Liver (tissue), 9 donors: ENCODE results near the gene RAB11FIP3. TPM values are rescaled to one million over a fixed set of nuclear protein-coding genes. Genes with fewer than 3 reads are reported as not detected.

ENCODE experiments used
- DNase-seq: peaks from one replicate; pipeline ENCODE4 v3.0.0-alpha.2; 2017; ENCODE audit warnings: low spot score
- H3K27ac ChIP-seq, 2 donors: one replicate each; pipeline ENCODE4 v1.7.0; 2013; ENCODE audit warnings: inconsistent platforms in 2 of 2, low read length in 2 of 2, control low read depth in 1 of 2, low read depth in 1 of 2, mild to moderate bottlenecking in 1 of 2
- H3K27me3 ChIP-seq, 4 donors: one replicate each; pipeline versions ENCODE4 v1.6.1 to v1.7.0; 2013; ENCODE audit warnings: low read length in 3 of 4, inconsistent platforms in 1 of 4, mild to moderate bottlenecking in 1 of 4, moderate library complexity in 1 of 4; ENCODE audit not compliant: control insufficient read depth in 4 of 4, insufficient read depth in 4 of 4
- H3K36me3 ChIP-seq, 4 donors: one replicate each; pipeline versions ENCODE4 v1.6.1 to v1.7.0; 2013; ENCODE audit warnings: low read length in 3 of 4, mild to moderate bottlenecking in 3 of 4, low read depth in 1 of 4, moderate library complexity in 1 of 4; ENCODE audit not compliant: control insufficient read depth in 4 of 4, insufficient read depth in 3 of 4
- H3K4me1 ChIP-seq, 4 donors: one replicate each; pipeline versions ENCODE4 v1.6.1 to v1.7.0; 2013; ENCODE audit warnings: low read length in 3 of 4, mild to moderate bottlenecking in 3 of 4, moderate library complexity in 1 of 4; ENCODE audit not compliant: control insufficient read depth in 4 of 4, insufficient read depth in 4 of 4
- H3K4me3 ChIP-seq, 3 donors: one replicate each; pipeline versions ENCODE4 v1.6.1 to v1.7.0; 2013; ENCODE audit warnings: low read length in 3 of 3, control low read depth in 1 of 3, low read depth in 1 of 3, mild to moderate bottlenecking in 1 of 3
- H3K9ac ChIP-seq, 2 donors: one replicate each; pipeline ENCODE4 v1.7.0; 2013; ENCODE audit warnings: low read length in 2 of 2, mild to moderate bottlenecking in 2 of 2, moderate library complexity in 2 of 2, control low read depth in 1 of 2, low read depth in 1 of 2
- H3K9me3 ChIP-seq, 4 donors: one replicate each; pipeline versions ENCODE4 v1.6.1 to v1.7.0; 2013; ENCODE audit warnings: low read length in 3 of 4; ENCODE audit not compliant: control insufficient read depth in 4 of 4
- EGR1 ChIP-seq, 2 donors: IDR thresholded peaks; 2 replicates each; pipeline ENCODE4 v1.6.1; 2016 to 2018; ENCODE audit warnings: antibody characterized with exemption in 2 of 2, low read depth in 2 of 2
- FOXA2 ChIP-seq: IDR thresholded peaks from 2 replicates; pipeline ENCODE4 v1.6.1; 2016; ENCODE audit warnings: antibody characterized with exemption
- GABPA ChIP-seq, 2 donors: IDR thresholded peaks in 1 of 2; conservative IDR thresholded peaks in 1 of 2; 2 replicates each; pipeline ENCODE4 v1.6.1; 2016; ENCODE audit warnings: antibody characterized with exemption in 2 of 2, mild to moderate bottlenecking in 1 of 2, moderate library complexity in 1 of 2
- HNF4A ChIP-seq, 2 donors: conservative IDR thresholded peaks; 2 replicates each; pipeline ENCODE4 v1.6.1; 2016; ENCODE audit warnings: antibody characterized with exemption in 2 of 2, mild to moderate bottlenecking in 2 of 2
- JUND ChIP-seq, 2 donors: IDR thresholded peaks; 2 replicates each; pipeline ENCODE4 v1.6.1; 2016; ENCODE audit warnings: antibody characterized with exemption in 2 of 2
- NR2F2 ChIP-seq: IDR thresholded peaks from 2 replicates; pipeline ENCODE4 v1.6.1; 2016; ENCODE audit warnings: antibody characterized with exemption
- RXRA ChIP-seq, 2 donors: IDR thresholded peaks; 2 replicates each; pipeline ENCODE4 v1.6.1; 2017 to 2018; ENCODE audit warnings: antibody characterized with exemption in 2 of 2, mild to moderate bottlenecking in 1 of 2
- SP1 ChIP-seq: IDR thresholded peaks from 2 replicates; pipeline ENCODE4 v1.6.1; 2018; ENCODE audit warnings: antibody characterized with exemption, mild to moderate bottlenecking
- TAF1 ChIP-seq: conservative IDR thresholded peaks from 2 replicates; pipeline ENCODE4 v1.6.1; 2016; ENCODE audit warnings: antibody characterized with exemption, mild to moderate bottlenecking
- YY1 ChIP-seq: IDR thresholded peaks from 2 replicates; pipeline ENCODE4 v1.6.1; 2016; ENCODE audit warnings: antibody characterized with exemption, mild to moderate bottlenecking
- WGBS: extraction: QIAGEN DNeasy Blood & Tissue Kit; methylation state at CpG from one replicate; pipeline ENCODE4 v1.1.7; 2013; 5-methylcytosine and 5-hydroxymethylcytosine counted together
- polyA plus RNA-seq, 2 donors: library from polyadenylated mRNA; stranded (reverse) in 1 of 2; unstranded in 1 of 2; fragments of 200-250 nt in 1 of 2; fragments of >200 nt in 1 of 2; fragmentation: Nextera tagmentation in 1 of 2; extraction: Ambion mirVana in 1 of 2; gene quantifications; one replicate each; pipeline versions ENCODE4 v1.2.1 to v1.2.3, GENCODE V29; 2013 to 2015
- total RNA-seq, 2 donors: library from RNA; depleted of rRNA; stranded (reverse); fragments of >200 nt; gene quantifications; one replicate each; pipeline ENCODE4 v1.2.3, GENCODE V29; 2014
- TF ChIP-seq, protein P1 (sequence below): IDR thresholded peaks from 2 replicates; pipeline ENCODE4 v1.6.1; 2016; ENCODE audit warnings: antibody characterized with exemption
- TF ChIP-seq, protein P2 (sequence below): IDR thresholded peaks from 2 replicates; pipeline ENCODE4 v1.6.1; 2016; ENCODE audit warnings: antibody characterized with exemption
- TF ChIP-seq, protein P3 (sequence below): IDR thresholded peaks from 2 replicates; pipeline ENCODE4 v1.6.1; 2016; ENCODE audit warnings: antibody characterized with exemption, mild to moderate bottlenecking
- TF ChIP-seq, protein P4 (sequence below): IDR thresholded peaks from 2 replicates; pipeline ENCODE4 v1.6.1; 2016; ENCODE audit warnings: antibody characterized with exemption
- TF ChIP-seq, protein P5 (sequence below): fragments of 150-350 bp; IDR thresholded peaks from 2 replicates; pipeline ENCODE4 v1.5.1; 2017; ENCODE audit warnings: improper control_type of control experiment, low read depth, low read length; ENCODE audit not compliant: missing input control
- donor health status: healthy.
- donor health status: healthy.
- donor health status: healthy.
- donor health status: healthy.
- donor health status: healthy.

Gene RAB11FIP3
- total and polyA plus RNA-seq, 4 donors: 3.5 to 29.4 (median 15.7) TPM

DNA sequence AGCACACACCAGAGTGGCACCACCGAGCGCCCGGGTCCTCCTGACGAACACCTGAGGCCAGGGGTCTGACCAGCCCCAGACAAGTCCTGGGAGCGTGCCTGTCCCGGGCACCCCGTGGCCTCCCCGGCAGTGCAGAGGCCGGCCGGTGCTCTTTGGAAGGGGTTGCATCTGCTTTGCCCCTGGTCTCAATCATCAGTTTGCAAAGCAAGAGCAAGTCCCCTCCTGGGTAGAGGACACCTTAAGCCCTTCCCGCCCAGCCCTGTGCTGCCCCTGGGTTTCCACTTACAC lies 90.4 kb downstream of the RAB11FIP3 start:
- no peak for TF ChIP-seq JUND (IDR thresholded peaks at IDR 0.05)
- no peak for TF ChIP-seq FOXA2
- TF ChIP-seq, protein P1, sequence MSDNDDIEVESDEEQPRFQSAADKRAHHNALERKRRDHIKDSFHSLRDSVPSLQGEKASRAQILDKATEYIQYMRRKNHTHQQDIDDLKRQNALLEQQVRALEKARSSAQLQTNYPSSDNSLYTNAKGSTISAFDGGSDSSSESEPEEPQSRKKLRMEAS: no peak
- no peak for TF ChIP-seq EGR1 (IDR thresholded peaks at IDR 0.05; ENCODE audit: low read depth in 2 of 2)
- no peak for TF ChIP-seq HNF4A (conservative IDR thresholded peaks at IDR 0.05)
- TF ChIP-seq GABPA (IDR thresholded peaks at IDR 0.05 in 1 of 2, conservative IDR thresholded peaks at IDR 0.05 in 1 of 2): no peak
- no peak for TF ChIP-seq RXRA (IDR thresholded peaks at IDR 0.05)
- TF ChIP-seq, protein P2, sequence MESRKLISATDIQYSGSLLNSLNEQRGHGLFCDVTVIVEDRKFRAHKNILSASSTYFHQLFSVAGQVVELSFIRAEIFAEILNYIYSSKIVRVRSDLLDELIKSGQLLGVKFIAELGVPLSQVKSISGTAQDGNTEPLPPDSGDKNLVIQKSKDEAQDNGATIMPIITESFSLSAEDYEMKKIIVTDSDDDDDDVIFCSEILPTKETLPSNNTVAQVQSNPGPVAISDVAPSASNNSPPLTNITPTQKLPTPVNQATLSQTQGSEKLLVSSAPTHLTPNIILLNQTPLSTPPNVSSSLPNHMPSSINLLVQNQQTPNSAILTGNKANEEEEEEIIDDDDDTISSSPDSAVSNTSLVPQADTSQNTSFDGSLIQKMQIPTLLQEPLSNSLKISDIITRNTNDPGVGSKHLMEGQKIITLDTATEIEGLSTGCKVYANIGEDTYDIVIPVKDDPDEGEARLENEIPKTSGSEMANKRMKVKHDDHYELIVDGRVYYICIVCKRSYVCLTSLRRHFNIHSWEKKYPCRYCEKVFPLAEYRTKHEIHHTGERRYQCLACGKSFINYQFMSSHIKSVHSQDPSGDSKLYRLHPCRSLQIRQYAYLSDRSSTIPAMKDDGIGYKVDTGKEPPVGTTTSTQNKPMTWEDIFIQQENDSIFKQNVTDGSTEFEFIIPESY: no peak
- TF ChIP-seq, protein P3, sequence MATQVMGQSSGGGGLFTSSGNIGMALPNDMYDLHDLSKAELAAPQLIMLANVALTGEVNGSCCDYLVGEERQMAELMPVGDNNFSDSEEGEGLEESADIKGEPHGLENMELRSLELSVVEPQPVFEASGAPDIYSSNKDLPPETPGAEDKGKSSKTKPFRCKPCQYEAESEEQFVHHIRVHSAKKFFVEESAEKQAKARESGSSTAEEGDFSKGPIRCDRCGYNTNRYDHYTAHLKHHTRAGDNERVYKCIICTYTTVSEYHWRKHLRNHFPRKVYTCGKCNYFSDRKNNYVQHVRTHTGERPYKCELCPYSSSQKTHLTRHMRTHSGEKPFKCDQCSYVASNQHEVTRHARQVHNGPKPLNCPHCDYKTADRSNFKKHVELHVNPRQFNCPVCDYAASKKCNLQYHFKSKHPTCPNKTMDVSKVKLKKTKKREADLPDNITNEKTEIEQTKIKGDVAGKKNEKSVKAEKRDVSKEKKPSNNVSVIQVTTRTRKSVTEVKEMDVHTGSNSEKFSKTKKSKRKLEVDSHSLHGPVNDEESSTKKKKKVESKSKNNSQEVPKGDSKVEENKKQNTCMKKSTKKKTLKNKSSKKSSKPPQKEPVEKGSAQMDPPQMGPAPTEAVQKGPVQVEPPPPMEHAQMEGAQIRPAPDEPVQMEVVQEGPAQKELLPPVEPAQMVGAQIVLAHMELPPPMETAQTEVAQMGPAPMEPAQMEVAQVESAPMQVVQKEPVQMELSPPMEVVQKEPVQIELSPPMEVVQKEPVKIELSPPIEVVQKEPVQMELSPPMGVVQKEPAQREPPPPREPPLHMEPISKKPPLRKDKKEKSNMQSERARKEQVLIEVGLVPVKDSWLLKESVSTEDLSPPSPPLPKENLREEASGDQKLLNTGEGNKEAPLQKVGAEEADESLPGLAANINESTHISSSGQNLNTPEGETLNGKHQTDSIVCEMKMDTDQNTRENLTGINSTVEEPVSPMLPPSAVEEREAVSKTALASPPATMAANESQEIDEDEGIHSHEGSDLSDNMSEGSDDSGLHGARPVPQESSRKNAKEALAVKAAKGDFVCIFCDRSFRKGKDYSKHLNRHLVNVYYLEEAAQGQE: no peak
- no peak for TF ChIP-seq TAF1
- TF ChIP-seq, protein P4, sequence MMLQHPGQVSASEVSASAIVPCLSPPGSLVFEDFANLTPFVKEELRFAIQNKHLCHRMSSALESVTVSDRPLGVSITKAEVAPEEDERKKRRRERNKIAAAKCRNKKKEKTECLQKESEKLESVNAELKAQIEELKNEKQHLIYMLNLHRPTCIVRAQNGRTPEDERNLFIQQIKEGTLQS: no peak
- TF ChIP-seq, protein P5, sequence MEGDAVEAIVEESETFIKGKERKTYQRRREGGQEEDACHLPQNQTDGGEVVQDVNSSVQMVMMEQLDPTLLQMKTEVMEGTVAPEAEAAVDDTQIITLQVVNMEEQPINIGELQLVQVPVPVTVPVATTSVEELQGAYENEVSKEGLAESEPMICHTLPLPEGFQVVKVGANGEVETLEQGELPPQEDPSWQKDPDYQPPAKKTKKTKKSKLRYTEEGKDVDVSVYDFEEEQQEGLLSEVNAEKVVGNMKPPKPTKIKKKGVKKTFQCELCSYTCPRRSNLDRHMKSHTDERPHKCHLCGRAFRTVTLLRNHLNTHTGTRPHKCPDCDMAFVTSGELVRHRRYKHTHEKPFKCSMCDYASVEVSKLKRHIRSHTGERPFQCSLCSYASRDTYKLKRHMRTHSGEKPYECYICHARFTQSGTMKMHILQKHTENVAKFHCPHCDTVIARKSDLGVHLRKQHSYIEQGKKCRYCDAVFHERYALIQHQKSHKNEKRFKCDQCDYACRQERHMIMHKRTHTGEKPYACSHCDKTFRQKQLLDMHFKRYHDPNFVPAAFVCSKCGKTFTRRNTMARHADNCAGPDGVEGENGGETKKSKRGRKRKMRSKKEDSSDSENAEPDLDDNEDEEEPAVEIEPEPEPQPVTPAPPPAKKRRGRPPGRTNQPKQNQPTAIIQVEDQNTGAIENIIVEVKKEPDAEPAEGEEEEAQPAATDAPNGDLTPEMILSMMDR: no peak
- no peak for TF ChIP-seq SP1
- 98% methylated on average over 11 of the region's 11 CpGs for WGBS
- peaks cover 0 to 5% (median 0%) of the 10 kb centered on the region in 4 donors for H3K4me1 ChIP-seq
- no peak for DNase-seq
- H3K4me3 ChIP-seq: no peak overlapping the region
- H3K27ac ChIP-seq: no peak overlapping the region
- no peaks in the 10 kb centered on the region for H3K27me3 ChIP-seq
- no peak overlapping the region for H3K9ac ChIP-seq
- H3K9me3 ChIP-seq: no peaks in the 10 kb centered on the region
- H3K36me3 ChIP-seq: peaks cover 22 to 49% (median 26%) of the 10 kb centered on the region in 4 donors

DNA sequence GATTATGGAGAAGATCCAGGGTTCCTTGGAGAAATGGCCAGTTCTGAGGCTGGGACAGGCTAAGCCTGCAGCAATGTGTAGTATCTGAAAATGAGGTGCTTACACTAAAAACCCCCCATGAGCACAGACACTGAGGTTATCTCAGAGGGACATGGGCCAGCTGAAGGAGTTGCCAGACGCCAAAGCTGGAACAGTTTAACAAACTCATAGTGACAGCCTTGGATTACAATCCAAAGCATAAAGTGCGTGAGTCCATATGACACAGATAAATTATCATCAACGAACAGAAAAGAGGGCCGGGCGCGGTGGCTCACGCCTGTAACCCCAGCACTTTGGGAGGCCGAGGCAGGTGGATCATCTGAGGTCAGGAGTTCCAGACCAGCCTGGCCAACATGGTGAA lies 90.9 kb downstream of the RAB11FIP3 start:
- no peak overlapping the region for H3K9ac ChIP-seq
- peaks cover 22 to 51% (median 26%) of the 10 kb centered on the region in 4 donors for H3K36me3 ChIP-seq
- DNase-seq: no peak
- H3K4me3 ChIP-seq: no peak overlapping the region
- TF ChIP-seq YY1 (no peak), EGR1 (IDR thresholded peaks at IDR 0.05; ENCODE audit: low read depth in 2 of 2) (no peak), NR2F2 (no peak), SP1 (no peak), GABPA (IDR thresholded peaks at IDR 0.05 in 1 of 2, conservative IDR thresholded peaks at IDR 0.05 in 1 of 2) (no peak)
- TF ChIP-seq, protein P3: no peak
- WGBS: 96% methylated on average over 8 of the region's 8 CpGs
- H3K4me1 ChIP-seq: peaks cover 0 to 5% (median 0%) of the 10 kb centered on the region in 4 donors
- H3K27ac ChIP-seq: no peak overlapping the region
- no peaks in the 10 kb centered on the region for H3K27me3 ChIP-seq
- H3K9me3 ChIP-seq: no peaks in the 10 kb centered on the region
